ENCODE measurements around the gene PLG.
"Not testable (repeated sequence)": the region's sequence is repeated elsewhere in the genome, so short reads cannot be mapped to it uniquely, and the experiment has no call there.

Gene PLG

GRCh38 chr6:160679402-160679769 lies 22.7 kb upstream of the PLG start:
- DNase-seq (ENCODE audit: low read depth): no peak
- Histone ChIP-seq H3K9ac (ENCODE audit: low read length) (no peak overlapping the region), H3K4me3 (ENCODE audit: low read length) (no peak overlapping the region)

GRCh38 chr6:160685101-160685761 lies 16.8 kb upstream of the PLG start:
- H3K9me3 ChIP-seq (ENCODE audit: control insufficient read depth, low read length); H3K36me3 ChIP-seq (ENCODE audit: control insufficient read depth, insufficient read depth, low read length, severe bottlenecking); H3K9ac ChIP-seq (ENCODE audit: low read length); DNase-seq (ENCODE audit: low read depth); H3K4me1 ChIP-seq (ENCODE audit: control insufficient read depth, insufficient read depth, low read length); H3K4me3 ChIP-seq (ENCODE audit: low read length); H3K27me3 ChIP-seq (replicated peaks; ENCODE audit: control insufficient read depth, insufficient read depth, low read length): not testable (repeated sequence)

More at GRCh38 chr6:160679402-160679769, 22.7 kb upstream of the PLG start:
- no peaks in the 10 kb centered on the region for H3K9me3 ChIP-seq (ENCODE audit: control insufficient read depth, low read length)
- H3K36me3 ChIP-seq (ENCODE audit: control insufficient read depth, insufficient read depth, low read length, severe bottlenecking): no peaks in the 10 kb centered on the region
- no peaks in the 10 kb centered on the region for H3K4me1 ChIP-seq (ENCODE audit: control insufficient read depth, insufficient read depth, low read length)
- H3K27me3 ChIP-seq (replicated peaks; ENCODE audit: control insufficient read depth, insufficient read depth, low read length): peaks cover 3% of the 10 kb centered on the region

- H3K4me3 ChIP-seq (ENCODE audit: low read length): no peak overlapping the region
- DNase-seq (ENCODE audit: low read depth): no peak
- no peaks in the 10 kb centered on the region for H3K9me3 ChIP-seq (ENCODE audit: control insufficient read depth, low read length)
- H3K4me1 ChIP-seq (ENCODE audit: control insufficient read depth, insufficient read depth, low read length): no peaks in the 10 kb centered on the region
- H3K36me3 ChIP-seq (ENCODE audit: control insufficient read depth, insufficient read depth, low read length, severe bottlenecking): no peaks in the 10 kb centered on the region
- H3K27me3 ChIP-seq (replicated peaks; ENCODE audit: control insufficient read depth, insufficient read depth, low read length): no peaks in the 10 kb centered on the region
- H3K9ac ChIP-seq (ENCODE audit: low read length): no peak overlapping the region
These were observed 16.1 kb upstream of the PLG start for GRCh38 chr6:160685762-160686450.

GRCh38 chr6:160690458-160690857 lies 11.6 kb upstream of the PLG start:
- Histone ChIP-seq H3K9me3 (ENCODE audit: control insufficient read depth, low read length) (no peaks in the 10 kb centered on the region), H3K4me3 (ENCODE audit: low read length) (no peak overlapping the region), H3K4me1 (ENCODE audit: control insufficient read depth, insufficient read depth, low read length) (no peaks in the 10 kb centered on the region), H3K9ac (ENCODE audit: low read length) (no peak overlapping the region), H3K27me3 (replicated peaks; ENCODE audit: control insufficient read depth, insufficient read depth, low read length) (no peaks in the 10 kb centered on the region), H3K36me3 (ENCODE audit: control insufficient read depth, insufficient read depth, low read length, severe bottlenecking) (no peaks in the 10 kb centered on the region)
- DNase-seq (ENCODE audit: low read depth): no peak

GRCh38 chr6:160691617-160692016 lies 10.4 kb upstream of the PLG start:
- no peak for DNase-seq (ENCODE audit: low read depth)

GRCh38 chr6:160692369-160692959 lies 9.6 kb upstream of the PLG start:
- Histone ChIP-seq H3K36me3 (ENCODE audit: control insufficient read depth, insufficient read depth, low read length, severe bottlenecking) (no peaks in the 10 kb centered on the region), H3K9ac (ENCODE audit: low read length) (no peak overlapping the region), H3K27me3 (replicated peaks; ENCODE audit: control insufficient read depth, insufficient read depth, low read length) (no peaks in the 10 kb centered on the region), H3K9me3 (ENCODE audit: control insufficient read depth, low read length) (no peaks in the 10 kb centered on the region), H3K4me1 (ENCODE audit: control insufficient read depth, insufficient read depth, low read length) (no peaks in the 10 kb centered on the region), H3K4me3 (ENCODE audit: low read length) (no peak overlapping the region)
- DNase-seq (ENCODE audit: low read depth): no peak

More at GRCh38 chr6:160691617-160692016, 10.4 kb upstream of the PLG start:
- Histone ChIP-seq H3K9ac (ENCODE audit: low read length) (no peak overlapping the region), H3K9me3 (ENCODE audit: control insufficient read depth, low read length) (no peaks in the 10 kb centered on the region), H3K27me3 (replicated peaks; ENCODE audit: control insufficient read depth, insufficient read depth, low read length) (no peaks in the 10 kb centered on the region), H3K4me1 (ENCODE audit: control insufficient read depth, insufficient read depth, low read length) (no peaks in the 10 kb centered on the region), H3K36me3 (ENCODE audit: control insufficient read depth, insufficient read depth, low read length, severe bottlenecking) (no peaks in the 10 kb centered on the region), H3K4me3 (ENCODE audit: low read length) (no peak overlapping the region)

GRCh38 chr6:160695025-160695424 lies 7.0 kb upstream of the PLG start:
- H3K4me1 ChIP-seq (ENCODE audit: control insufficient read depth, insufficient read depth, low read length); H3K9me3 ChIP-seq (ENCODE audit: control insufficient read depth, low read length); H3K4me3 ChIP-seq (ENCODE audit: low read length); H3K27me3 ChIP-seq (replicated peaks; ENCODE audit: control insufficient read depth, insufficient read depth, low read length); H3K9ac ChIP-seq (ENCODE audit: low read length); H3K36me3 ChIP-seq (ENCODE audit: control insufficient read depth, insufficient read depth, low read length, severe bottlenecking): not testable (repeated sequence)
- peak; percentile 25 for DNase-seq (ENCODE audit: low read depth)

GRCh38 chr6:160695622-160696021 lies 6.4 kb upstream of the PLG start:
- not testable (repeated sequence) for H3K9me3 ChIP-seq (ENCODE audit: control insufficient read depth, low read length); DNase-seq (ENCODE audit: low read depth); H3K4me3 ChIP-seq (ENCODE audit: low read length); H3K4me1 ChIP-seq (ENCODE audit: control insufficient read depth, insufficient read depth, low read length); H3K9ac ChIP-seq (ENCODE audit: low read length); H3K27me3 ChIP-seq (replicated peaks; ENCODE audit: control insufficient read depth, insufficient read depth, low read length); H3K36me3 ChIP-seq (ENCODE audit: control insufficient read depth, insufficient read depth, low read length, severe bottlenecking)

GRCh38 chr6:160696884-160697283 lies 5.2 kb upstream of the PLG start:
- not testable (repeated sequence) for H3K4me1 ChIP-seq (ENCODE audit: control insufficient read depth, insufficient read depth, low read length); H3K36me3 ChIP-seq (ENCODE audit: control insufficient read depth, insufficient read depth, low read length, severe bottlenecking); H3K9ac ChIP-seq (ENCODE audit: low read length); H3K27me3 ChIP-seq (replicated peaks; ENCODE audit: control insufficient read depth, insufficient read depth, low read length); H3K4me3 ChIP-seq (ENCODE audit: low read length); H3K9me3 ChIP-seq (ENCODE audit: control insufficient read depth, low read length); DNase-seq (ENCODE audit: low read depth)

GRCh38 chr6:160697826-160698225 lies 4.2 kb upstream of the PLG start:
- H3K4me1 ChIP-seq (ENCODE audit: control insufficient read depth, insufficient read depth, low read length): no peaks in the 10 kb centered on the region
- no peak overlapping the region for H3K4me3 ChIP-seq (ENCODE audit: low read length)
- H3K27me3 ChIP-seq (replicated peaks; ENCODE audit: control insufficient read depth, insufficient read depth, low read length): no peaks in the 10 kb centered on the region
- no peak overlapping the region for H3K9ac ChIP-seq (ENCODE audit: low read length)
- DNase-seq (ENCODE audit: low read depth): no peak
- no peaks in the 10 kb centered on the region for H3K9me3 ChIP-seq (ENCODE audit: control insufficient read depth, low read length)
- H3K36me3 ChIP-seq (ENCODE audit: control insufficient read depth, insufficient read depth, low read length, severe bottlenecking): no peaks in the 10 kb centered on the region

- H3K27me3 ChIP-seq (replicated peaks; ENCODE audit: control insufficient read depth, insufficient read depth, low read length); H3K4me3 ChIP-seq (ENCODE audit: low read length); H3K4me1 ChIP-seq (ENCODE audit: control insufficient read depth, insufficient read depth, low read length); H3K36me3 ChIP-seq (ENCODE audit: control insufficient read depth, insufficient read depth, low read length, severe bottlenecking); DNase-seq (ENCODE audit: low read depth); H3K9ac ChIP-seq (ENCODE audit: low read length); H3K9me3 ChIP-seq (ENCODE audit: control insufficient read depth, low read length): not testable (repeated sequence)
These were observed 2.6 kb downstream of the PLG start for GRCh38 chr6:160704688-160705087.

Measured in adipocyte (in vitro differentiated cells).